Left ventricle myocardium inferior (tissue), 1 donor: ENCODE data around the gene LYPD6. TPM values are rescaled to one million over a fixed set of nuclear protein-coding genes. Genes with fewer than 3 reads are reported as not detected.

Experiments used
- DNase-seq: peaks from one replicate; pipeline ENCODE4 v3.0.0-alpha.2; 2020
- H3K27ac ChIP-seq: fragments of 200-600 bp; replicated peaks from 2 replicates; pipeline ENCODE4 v1.8.0; 2021
- H3K27me3 ChIP-seq: fragments of 200-600 bp; 2 replicates; pipeline ENCODE4 v1.8.0; 2021; ENCODE audit warnings: low read depth
- H3K36me3 ChIP-seq: fragments of 200-600 bp; 2 replicates; pipeline ENCODE4 v1.8.0; 2021
- H3K4me1 ChIP-seq: fragments of 200-600 bp; 2 replicates; pipeline ENCODE4 v1.8.0; 2021
- H3K4me3 ChIP-seq: fragments of 200-600 bp; 2 replicates; pipeline ENCODE4 v1.8.0; 2021; ENCODE audit warnings: mild to moderate bottlenecking, moderate library complexity
- H3K9me3 ChIP-seq: fragments of 200-600 bp; replicated peaks from 2 replicates; pipeline ENCODE4 v1.8.0; 2021
- intact Hi-C: fragments of 100-400 bp; cut with micrococcal nuclease; formaldehyde crosslinking; loops from one replicate; pipeline ENCODE4 v1.11.0; 2022
- total RNA-seq: library from RNA; stranded (reverse); fragmentation: NEBNext Ultra II Directional; extraction: Animal tissue kit (Norgen Biotek cat#: 25700); gene quantifications from one replicate; pipeline ENCODE4 v1.2.1, GENCODE V29; 2021
- TF ChIP-seq, protein P1 (sequence below): fragments of 200-600 bp; IDR thresholded peaks from 2 replicates; pipeline ENCODE4 v1.8.0; 2021; ENCODE audit warnings: antibody characterized with exemption, mild to moderate bottlenecking, borderline replicate concordance
- donor health status: DM: no; HTN: yes; CAD: no; lungs with severe emphysema.

The LYPD6 gene
- total RNA-seq, 1 donor from 2014 or later, result 0.08 TPM

DNA sequence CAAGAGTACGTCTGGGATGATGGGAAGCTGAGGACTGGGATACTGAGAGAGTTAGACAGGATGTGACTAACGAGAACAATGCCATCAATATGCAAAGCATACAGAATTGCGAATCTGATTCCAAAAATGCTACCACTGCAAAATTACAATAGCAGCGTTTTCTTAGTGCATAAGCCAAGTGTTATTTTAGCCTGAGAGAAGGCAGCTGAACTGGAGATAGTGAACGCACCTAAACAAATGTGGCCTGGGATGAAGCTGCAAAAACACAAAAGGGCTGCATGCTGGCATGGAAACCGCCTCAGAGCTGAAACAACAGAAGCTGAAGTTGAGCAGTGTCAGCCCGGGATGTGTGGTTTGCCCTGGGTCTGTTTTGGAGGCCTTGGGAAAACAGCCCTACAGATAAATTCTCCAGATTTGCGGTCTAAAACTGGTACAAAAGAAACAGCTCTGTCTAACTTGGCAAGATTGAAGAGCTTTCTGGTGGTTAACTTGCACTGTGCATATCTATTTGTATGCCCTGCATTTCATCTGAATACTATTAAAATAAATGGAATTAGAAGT lies 45.5 kb downstream of the LYPD6 start:
- TF ChIP-seq, protein P1, sequence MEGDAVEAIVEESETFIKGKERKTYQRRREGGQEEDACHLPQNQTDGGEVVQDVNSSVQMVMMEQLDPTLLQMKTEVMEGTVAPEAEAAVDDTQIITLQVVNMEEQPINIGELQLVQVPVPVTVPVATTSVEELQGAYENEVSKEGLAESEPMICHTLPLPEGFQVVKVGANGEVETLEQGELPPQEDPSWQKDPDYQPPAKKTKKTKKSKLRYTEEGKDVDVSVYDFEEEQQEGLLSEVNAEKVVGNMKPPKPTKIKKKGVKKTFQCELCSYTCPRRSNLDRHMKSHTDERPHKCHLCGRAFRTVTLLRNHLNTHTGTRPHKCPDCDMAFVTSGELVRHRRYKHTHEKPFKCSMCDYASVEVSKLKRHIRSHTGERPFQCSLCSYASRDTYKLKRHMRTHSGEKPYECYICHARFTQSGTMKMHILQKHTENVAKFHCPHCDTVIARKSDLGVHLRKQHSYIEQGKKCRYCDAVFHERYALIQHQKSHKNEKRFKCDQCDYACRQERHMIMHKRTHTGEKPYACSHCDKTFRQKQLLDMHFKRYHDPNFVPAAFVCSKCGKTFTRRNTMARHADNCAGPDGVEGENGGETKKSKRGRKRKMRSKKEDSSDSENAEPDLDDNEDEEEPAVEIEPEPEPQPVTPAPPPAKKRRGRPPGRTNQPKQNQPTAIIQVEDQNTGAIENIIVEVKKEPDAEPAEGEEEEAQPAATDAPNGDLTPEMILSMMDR, result no peak
- no peaks in the 10 kb centered on the region for H3K4me1 ChIP-seq
- DNase-seq, result no peak
- no peaks in the 10 kb centered on the region for H3K36me3 ChIP-seq
- intact Hi-C loops, result no loop called here
- no peaks in the 10 kb centered on the region for H3K9me3 ChIP-seq
- H3K27me3 ChIP-seq, result peaks cover 10% of the 10 kb centered on the region
- no peak overlapping the region for H3K27ac ChIP-seq
- no peak overlapping the region for H3K4me3 ChIP-seq

DNA sequence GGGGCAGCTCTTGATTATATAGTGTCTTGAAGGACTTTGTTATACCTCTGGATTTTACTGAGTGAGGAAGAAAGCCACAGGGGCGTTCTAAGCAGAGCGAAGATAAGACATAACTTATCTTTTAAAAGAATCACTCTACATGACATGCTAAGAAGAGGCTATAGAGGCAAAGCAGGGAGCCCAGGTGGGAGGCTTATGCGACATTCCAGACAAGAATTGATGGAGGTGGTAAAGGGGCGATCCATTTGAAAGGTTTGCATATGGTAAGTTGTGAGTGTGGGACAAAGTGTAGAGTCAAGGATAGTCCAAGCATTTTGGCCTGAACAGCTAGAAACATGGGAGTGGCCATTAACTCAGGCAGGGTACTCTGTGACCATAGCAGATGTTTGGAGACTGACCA lies 49.8 kb downstream of the LYPD6 start:
- H3K4me1 ChIP-seq, result no peaks in the 10 kb centered on the region
- no peak for DNase-seq
- H3K9me3 ChIP-seq, result no peaks in the 10 kb centered on the region
- H3K36me3 ChIP-seq, result no peaks in the 10 kb centered on the region
- H3K4me3 ChIP-seq, result no peak overlapping the region
- intact Hi-C loops, result no loop called here
- H3K27ac ChIP-seq, result no peak overlapping the region
- TF ChIP-seq, protein P1, result no peak
- H3K27me3 ChIP-seq, result peaks cover 7% of the 10 kb centered on the region

DNA sequence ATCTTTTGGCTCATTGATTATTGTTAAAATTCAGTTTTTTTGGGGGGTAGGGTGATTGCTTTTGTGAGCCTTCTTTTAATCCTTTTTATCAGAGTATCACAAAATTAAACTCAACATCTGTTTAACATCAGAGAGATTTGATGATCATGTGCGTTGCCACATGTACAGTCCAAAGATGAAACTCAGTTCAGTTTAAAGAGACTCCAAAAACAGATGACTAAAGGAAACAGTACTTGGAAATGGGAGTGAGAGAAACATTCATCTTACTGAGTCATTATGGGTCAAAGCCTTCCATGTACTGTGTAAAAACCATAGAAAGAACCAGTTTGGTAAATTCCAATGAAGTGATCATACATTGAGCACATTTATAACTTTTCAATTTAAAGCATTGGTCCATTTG lies 53.0 kb downstream of the LYPD6 start:
- no peak overlapping the region for H3K27ac ChIP-seq
- intact Hi-C loops, result no loop called here
- no peak for DNase-seq
- no peak overlapping the region for H3K4me3 ChIP-seq
- no peaks in the 10 kb centered on the region for H3K36me3 ChIP-seq
- H3K4me1 ChIP-seq, result no peaks in the 10 kb centered on the region
- TF ChIP-seq, protein P1, result no peak
- H3K9me3 ChIP-seq, result no peaks in the 10 kb centered on the region
- peaks cover 7% of the 10 kb centered on the region for H3K27me3 ChIP-seq

DNA sequence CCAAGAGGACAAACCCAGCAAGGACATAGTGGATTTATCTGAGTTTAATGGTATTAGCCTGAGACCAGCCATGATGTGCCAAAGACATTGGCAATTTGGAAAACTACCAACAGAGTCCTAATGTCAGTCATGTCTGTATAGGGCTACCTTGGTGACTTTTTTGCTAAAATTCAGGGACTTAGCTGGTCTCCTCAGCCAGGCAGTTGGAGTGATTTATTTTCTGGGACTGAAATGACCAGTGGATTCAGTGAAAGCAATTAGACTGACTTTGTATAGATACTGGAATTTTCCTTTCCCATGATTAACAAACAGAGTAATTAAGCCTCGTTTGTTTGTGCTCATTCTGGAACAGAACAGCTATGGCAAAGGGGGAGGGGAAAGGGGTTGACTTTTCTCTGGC lies 55.0 kb downstream of the LYPD6 start:
- Histone ChIP-seq H3K36me3 (no peaks in the 10 kb centered on the region), H3K27me3 (no peaks in the 10 kb centered on the region), H3K9me3 (no peaks in the 10 kb centered on the region), H3K4me1 (no peaks in the 10 kb centered on the region), H3K27ac (no peak overlapping the region), H3K4me3 (no peak overlapping the region)
- DNase-seq, result no peak
- intact Hi-C loops, result no loop called here
- TF ChIP-seq, protein P1, result no peak

DNA sequence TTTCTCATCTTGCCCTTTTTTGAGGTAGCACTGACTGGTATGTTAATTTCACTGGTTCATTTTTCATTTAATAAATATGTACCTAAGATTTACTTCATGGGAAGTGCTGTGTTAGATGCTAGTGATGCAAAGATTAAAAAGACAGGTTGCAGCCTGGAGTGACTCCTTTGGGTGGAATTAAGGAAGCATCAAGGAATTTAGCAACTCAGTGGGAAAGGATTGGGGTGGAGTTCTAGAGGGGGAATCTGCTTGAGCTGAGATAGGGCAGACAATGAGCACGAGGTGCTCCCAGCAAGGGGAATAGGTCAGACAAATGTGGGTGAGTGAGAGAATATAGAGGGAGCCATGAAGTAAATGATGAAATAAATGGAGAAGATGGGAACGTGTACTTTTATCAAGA lies 57.0 kb downstream of the LYPD6 start:
- no peak for DNase-seq
- Histone ChIP-seq H3K27me3 (no peaks in the 10 kb centered on the region), H3K27ac (no peak overlapping the region), H3K4me3 (no peak overlapping the region), H3K9me3 (no peaks in the 10 kb centered on the region), H3K36me3 (no peaks in the 10 kb centered on the region), H3K4me1 (no peaks in the 10 kb centered on the region)
- intact Hi-C loops, result no loop called here
- TF ChIP-seq, protein P1, result no peak
